Skeletal muscle tissue (tissue), 4 donors: ENCODE measurements around the gene PLPP1. TPM values are rescaled to one million over a fixed set of nuclear protein-coding genes. Genes with fewer than 3 reads are reported as not detected.
"Not testable (repeated sequence)": the region's sequence is repeated elsewhere in the genome, so short reads cannot be mapped to it uniquely, and the experiment has no call there.

ENCODE experiments used
- H3K27ac ChIP-seq: one replicate; pipeline ENCODE4 v1.7.0; 2013; ENCODE audit warnings: mild to moderate bottlenecking, low read depth, low read length, inconsistent platforms
- H3K27me3 ChIP-seq, 3 donors: one replicate each; pipeline ENCODE4 v1.7.0; 2013; ENCODE audit warnings: low read length in 3 of 3; ENCODE audit not compliant: control insufficient read depth in 3 of 3, insufficient read depth in 3 of 3
- H3K36me3 ChIP-seq, 3 donors: one replicate each; pipeline ENCODE4 v1.7.0; 2013; ENCODE audit warnings: low read length in 3 of 3; ENCODE audit not compliant: control insufficient read depth in 3 of 3, insufficient read depth in 3 of 3
- H3K4me1 ChIP-seq, 3 donors: one replicate each; pipeline ENCODE4 v1.7.0; 2013; ENCODE audit warnings: low read length in 3 of 3, mild to moderate bottlenecking in 3 of 3; ENCODE audit not compliant: control insufficient read depth in 3 of 3, insufficient read depth in 3 of 3
- H3K4me3 ChIP-seq, 3 donors: one replicate each; pipeline ENCODE4 v1.7.0; 2013; ENCODE audit warnings: low read length in 3 of 3
- H3K9ac ChIP-seq, 3 donors: one replicate each; pipeline ENCODE4 v1.7.0; 2013; ENCODE audit warnings: low read length in 3 of 3, mild to moderate bottlenecking in 3 of 3, moderate library complexity in 2 of 3, low read depth in 1 of 3
- H3K9me3 ChIP-seq, 3 donors: one replicate each; pipeline ENCODE4 v1.7.0; 2013; ENCODE audit warnings: low read length in 3 of 3; ENCODE audit not compliant: control insufficient read depth in 3 of 3
- total RNA-seq: library from RNA; depleted of rRNA; stranded (reverse); fragments of >200 nt; gene quantifications from one replicate; pipeline ENCODE4 v1.2.3, GENCODE V29; 2014
- donor health status: Osteomylitis.

The PLPP1 gene
- total RNA-seq, 1 donor from 2014 or later: 101 TPM

DNA sequence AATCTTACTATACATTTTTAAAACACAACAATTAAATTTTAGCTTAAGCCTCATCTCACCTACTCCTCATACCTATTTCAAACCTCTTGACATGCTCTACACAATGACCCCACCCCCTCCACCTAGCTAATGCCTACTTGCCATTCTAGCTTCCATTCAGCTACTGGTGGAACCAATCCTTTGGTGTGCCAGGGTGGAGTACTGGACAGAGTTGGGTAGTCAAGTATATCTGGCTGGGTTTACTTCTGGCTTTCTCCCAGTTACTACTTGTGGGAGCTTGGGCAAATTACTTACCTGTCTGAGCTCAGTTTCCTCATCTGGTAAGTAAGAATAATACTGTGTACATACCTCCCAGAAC is 24.3 kb downstream of the PLPP1 start:
- H3K27ac ChIP-seq: peak overlapping the region; percentile 33
- H3K4me3 ChIP-seq: peak overlapping the region in 1 of 3 donors; percentile 4
- no peaks in the 10 kb centered on the region for H3K27me3 ChIP-seq
- no peaks in the 10 kb centered on the region for H3K9me3 ChIP-seq
- peaks cover 17 to 31% (median 28%) of the 10 kb centered on the region in 3 donors for H3K4me1 ChIP-seq
- no peaks in the 10 kb centered on the region for H3K36me3 ChIP-seq
- no peak overlapping the region for H3K9ac ChIP-seq

- H3K9me3 ChIP-seq: no peaks in the 10 kb centered on the region
- H3K4me1 ChIP-seq: peaks cover 17 to 31% (median 25%) of the 10 kb centered on the region in 3 donors
- H3K9ac ChIP-seq: peak overlapping the region in 1 of 3 donors; percentile 45
- H3K36me3 ChIP-seq: no peaks in the 10 kb centered on the region
- peak overlapping the region in 2 of 3 donors; percentile 13 to 18 for H3K4me3 ChIP-seq
- H3K27me3 ChIP-seq: no peaks in the 10 kb centered on the region
- H3K27ac ChIP-seq: peak overlapping the region; percentile 33
Observed at GRCh38 chr5:55509796-55510522, 24.8 kb downstream of the PLPP1 start.

DNA sequence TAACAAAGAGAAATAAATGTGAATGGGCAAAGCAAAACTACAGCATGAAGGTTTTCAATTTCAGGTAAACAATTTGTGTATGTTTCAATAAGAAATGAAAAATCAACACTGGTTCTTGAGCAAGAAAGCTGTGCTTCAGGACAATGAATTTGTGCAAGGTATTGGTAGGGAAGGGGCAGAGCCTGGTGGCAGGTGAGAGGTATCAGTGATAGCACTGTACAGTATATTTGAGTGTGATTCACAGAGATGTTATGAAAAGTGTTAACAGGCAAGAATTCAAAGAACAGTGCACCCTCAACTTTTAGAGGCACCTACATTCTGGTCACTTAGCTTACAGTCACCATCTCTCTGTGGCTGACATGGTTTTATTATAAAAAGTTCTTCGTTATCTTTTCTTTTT is 25.7 kb downstream of the PLPP1 start:
- H3K9ac ChIP-seq: peak overlapping the region in 2 of 3 donors; percentile 1 to 5
- H3K4me1 ChIP-seq: peaks cover 17 to 28% (median 25%) of the 10 kb centered on the region in 3 donors
- no peak overlapping the region for H3K27ac ChIP-seq
- H3K9me3 ChIP-seq: no peaks in the 10 kb centered on the region
- no peaks in the 10 kb centered on the region for H3K27me3 ChIP-seq
- no peak overlapping the region for H3K4me3 ChIP-seq
- H3K36me3 ChIP-seq: no peaks in the 10 kb centered on the region

- Histone ChIP-seq H3K27me3 (no peaks in the 10 kb centered on the region), H3K36me3 (no peaks in the 10 kb centered on the region), H3K9me3 (no peaks in the 10 kb centered on the region), H3K4me1 (peaks cover 21 to 35% (median 32%) of the 10 kb centered on the region in 3 donors), H3K27ac (no peak overlapping the region), H3K9ac (no peak overlapping the region), H3K4me3 (no peak overlapping the region)
Observed at GRCh38 chr5:55507574-55507973, 27.2 kb downstream of the PLPP1 start.

DNA sequence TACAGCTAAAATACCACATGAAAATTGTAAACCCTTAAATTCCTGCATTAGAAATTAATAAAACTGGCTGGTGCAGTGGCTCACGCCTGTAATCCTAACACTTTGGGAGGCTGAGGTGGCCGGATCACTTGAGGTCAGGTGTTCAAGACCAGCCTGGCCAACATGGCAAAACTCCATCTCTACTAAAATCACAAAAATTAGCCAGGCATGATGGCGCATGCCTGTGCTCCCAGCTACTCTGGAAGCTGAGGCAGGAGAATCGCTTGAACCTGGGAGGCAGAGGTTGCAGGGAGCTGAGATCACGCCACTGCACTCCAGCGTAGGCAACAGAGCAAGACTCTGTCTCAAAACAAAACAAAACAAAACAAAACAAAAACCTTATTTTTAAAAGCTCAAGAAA is 29.1 kb downstream of the PLPP1 start:
- not testable (repeated sequence) for H3K36me3 ChIP-seq, H3K9ac ChIP-seq, H3K9me3 ChIP-seq, H3K27ac ChIP-seq, H3K27me3 ChIP-seq, H3K4me3 ChIP-seq
- H3K4me1 ChIP-seq: peaks cover 21 to 35% (median 30%) of the 10 kb centered on the region in 3 donors

- not testable (repeated sequence) for H3K27me3 ChIP-seq, H3K9ac ChIP-seq, H3K9me3 ChIP-seq, H3K4me3 ChIP-seq, H3K36me3 ChIP-seq, H3K27ac ChIP-seq
- H3K4me1 ChIP-seq: peaks cover 10 to 29% (median 19%) of the 10 kb centered on the region in 3 donors
Observed at GRCh38 chr5:55503917-55504316, 30.8 kb downstream of the PLPP1 start.

- no peak overlapping the region for H3K27ac ChIP-seq
- no peaks in the 10 kb centered on the region for H3K36me3 ChIP-seq
- H3K27me3 ChIP-seq: no peaks in the 10 kb centered on the region
- H3K4me1 ChIP-seq: peaks cover 7 to 32% (median 28%) of the 10 kb centered on the region in 3 donors
- H3K4me3 ChIP-seq: peak overlapping the region in 1 of 3 donors; percentile 4
- no peaks in the 10 kb centered on the region for H3K9me3 ChIP-seq
- no peak overlapping the region for H3K9ac ChIP-seq
Observed at GRCh38 chr5:55502759-55503158, 32.0 kb downstream of the PLPP1 start.

DNA sequence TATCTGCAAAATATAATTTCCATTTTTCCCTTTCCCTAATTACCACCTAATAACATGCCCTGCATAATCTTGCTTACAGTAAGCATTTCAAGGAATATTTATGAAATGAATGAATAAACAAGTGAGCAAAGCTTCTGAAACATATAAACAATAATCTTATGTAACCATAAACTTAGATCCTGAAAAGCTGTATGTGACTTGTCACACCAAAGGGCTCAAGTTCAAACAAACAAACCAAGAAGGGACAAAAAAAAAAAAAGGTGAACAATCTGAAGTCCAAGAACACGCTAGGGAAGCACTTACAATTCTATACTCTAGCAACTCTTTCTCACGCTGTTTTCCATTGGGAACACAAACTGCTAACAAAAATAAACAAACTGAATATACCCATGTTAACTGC is 36.3 kb downstream of the PLPP1 start:
- Histone ChIP-seq H3K9ac (peak overlapping the region in 1 of 3 donors; percentile 24), H3K4me3 (no peak overlapping the region), H3K9me3 (no peaks in the 10 kb centered on the region), H3K27ac (no peak overlapping the region), H3K4me1 (peaks cover 6 to 24% (median 23%) of the 10 kb centered on the region in 3 donors), H3K27me3 (no peaks in the 10 kb centered on the region), H3K36me3 (no peaks in the 10 kb centered on the region)

GRCh38 chr5:55497712-55498111 is 37.1 kb downstream of the PLPP1 start:
- Histone ChIP-seq H3K4me3 (no peak overlapping the region), H3K27me3 (no peaks in the 10 kb centered on the region), H3K9me3 (no peaks in the 10 kb centered on the region), H3K36me3 (no peaks in the 10 kb centered on the region), H3K27ac (no peak overlapping the region), H3K9ac (no peak overlapping the region), H3K4me1 (peaks cover 2 to 19% (median 17%) of the 10 kb centered on the region in 3 donors)

DNA sequence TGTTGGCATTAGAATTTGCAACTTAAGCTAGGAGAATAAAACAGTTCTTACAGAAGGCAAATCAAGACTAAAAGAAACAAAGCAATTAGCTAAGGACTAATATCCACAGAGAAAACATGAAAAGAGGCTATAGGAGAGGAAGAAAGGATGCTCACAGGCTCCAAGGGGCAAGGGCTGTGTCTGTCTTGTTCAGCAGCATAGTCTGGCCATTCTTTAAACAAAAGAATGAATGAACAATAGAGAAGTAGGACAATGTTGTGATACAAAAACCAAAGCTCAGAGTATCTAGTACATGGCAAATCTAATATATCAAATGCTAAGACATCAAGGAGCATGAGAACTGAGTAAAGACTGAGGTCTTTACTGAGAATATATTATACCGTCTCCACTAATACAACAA is 39.5 kb downstream of the PLPP1 start:
- peaks cover 2 to 22% (median 16%) of the 10 kb centered on the region in 3 donors for H3K4me1 ChIP-seq

More for the DNA sequence above, 39.5 kb downstream of the PLPP1 start:
- H3K4me3 ChIP-seq: no peak overlapping the region
- H3K9ac ChIP-seq: no peak overlapping the region
- no peaks in the 10 kb centered on the region for H3K27me3 ChIP-seq
- H3K36me3 ChIP-seq: peaks cover 4 to 8% (median 4%) of the 10 kb centered on the region in 3 donors
- no peak overlapping the region for H3K27ac ChIP-seq
- no peaks in the 10 kb centered on the region for H3K9me3 ChIP-seq
